Neural progenitor cell (in vitro differentiated cells): ENCODE data around the gene CEP57L1. TPM values are rescaled to one million over a fixed set of nuclear protein-coding genes. Genes with fewer than 3 reads are reported as not detected.

Experiments
- DNase-seq: peaks from one replicate; pipeline ENCODE4 v3.0.0-alpha.2; 2016; ENCODE audit warnings: low spot score
- H2AFZ ChIP-seq: fragments of 200-600 bp; sonication (generic); replicated peaks from 2 replicates; pipeline ENCODE4 v1.6.1; 2016; ENCODE audit warnings: antibody characterized with exemption
- H3F3A ChIP-seq: fragments of 200-600 bp; sonication (generic); 2 replicates; pipeline ENCODE4 v1.6.1; 2016; ENCODE audit warnings: antibody characterized with exemption, low read depth
- H3K27ac ChIP-seq: fragments of 200-600 bp; sonication (generic); 2 replicates; pipeline ENCODE4 v1.5.1; 2016; ENCODE audit warnings: mild to moderate bottlenecking
- H3K27me3 ChIP-seq: fragments of 200-600 bp; sonication (generic); 2 replicates; pipeline ENCODE4 v1.6.1; 2016; ENCODE audit warnings: mild to moderate bottlenecking, moderate library complexity
- H3K36me3 ChIP-seq: fragments of 200-600 bp; sonication (generic); 2 replicates; pipeline ENCODE4 v1.5.1; 2016
- H3K4me1 ChIP-seq: fragments of 200-600 bp; sonication (generic); 2 replicates; pipeline ENCODE4 v1.6.1; 2016; ENCODE audit warnings: mixed run types
- H3K4me2 ChIP-seq: fragments of 200-600 bp; sonication (generic); 2 replicates; pipeline ENCODE4 v1.6.1; 2016
- H3K4me3 ChIP-seq: fragments of 200-600 bp; sonication (generic); 2 replicates; pipeline ENCODE4 v1.5.1; 2016
- H3K79me2 ChIP-seq: fragments of 200-600 bp; sonication (generic); 2 replicates; pipeline ENCODE4 v1.6.1; 2016; ENCODE audit warnings: low read depth
- H3K9ac ChIP-seq: fragments of 200-600 bp; sonication (generic); 2 replicates; pipeline ENCODE4 v1.6.1; 2016
- H3K9me3 ChIP-seq: fragments of 200-600 bp; sonication (generic); 2 replicates; pipeline ENCODE4 v1.5.1; 2016; ENCODE audit warnings: low read depth
- H4K20me1 ChIP-seq: fragments of 200-600 bp; sonication (generic); 2 replicates; pipeline ENCODE4 v1.6.1; 2016; ENCODE audit warnings: low read depth
- H3K27ac Mint-ChIP-seq: 3 replicates; pipeline ENCODE4 v1.8.0; 2021; ENCODE audit warnings: mixed read lengths
- H3K27me3 Mint-ChIP-seq: 2 replicates; pipeline ENCODE4 v1.8.0; 2022; ENCODE audit warnings: low read depth, mild to moderate bottlenecking, inconsistent platforms, moderate library complexity, mixed read lengths; ENCODE audit not compliant: insufficient read depth
- H3K36me3 Mint-ChIP-seq: 3 replicates; pipeline ENCODE4 v1.8.0; 2021; ENCODE audit warnings: mixed read lengths
- H3K4me1 Mint-ChIP-seq: 3 replicates; pipeline ENCODE4 v1.8.0; 2021; ENCODE audit warnings: mixed read lengths
- H3K4me3 Mint-ChIP-seq: 3 replicates; pipeline ENCODE4 v1.8.0; 2021; ENCODE audit warnings: mild to moderate bottlenecking, moderate library complexity, mixed read lengths
- H3K9me3 Mint-ChIP-seq: 3 replicates; pipeline ENCODE4 v1.8.0; 2020; ENCODE audit warnings: mixed read lengths
- EZH2 ChIP-seq: fragments of 200-600 bp; sonication (generic); IDR thresholded peaks from 2 replicates; pipeline ENCODE4 v1.6.1; 2017; ENCODE audit warnings: antibody characterized with exemption, mild to moderate bottlenecking, moderate library complexity
- EZH2phosphoT487 ChIP-seq: fragments of 200-600 bp; sonication (generic); IDR thresholded peaks from 2 replicates; pipeline ENCODE4 v1.6.1; 2017; ENCODE audit warnings: antibody characterized with exemption
- total RNA-seq: library from RNA; depleted of rRNA; stranded (reverse); fragments of >200 nt; gene quantifications from 2 replicates; pipeline ENCODE4 v1.2.3, GENCODE V29; 2015; ENCODE audit warnings: low replicate concordance
- TF ChIP-seq, protein P1 (sequence below): fragments of 200-600 bp; sonication (generic); IDR thresholded peaks from 2 replicates; pipeline ENCODE4 v1.5.1; 2017; ENCODE audit warnings: antibody characterized with exemption, mild to moderate bottlenecking

The CEP57L1 gene
- total RNA-seq: 34.6 and 68.0 TPM in 2 replicates

- H3K4me1 Mint-ChIP-seq: peaks cover 39% of the 10 kb centered on the region
Observed at GRCh38 chr6:109095036-109095834, at the start of gene CEP57L1. CEP57L1 (plus strand) TSS chr6:109095507; CDS start chr6:109145222, 49,715 bp downstream.

DNA sequence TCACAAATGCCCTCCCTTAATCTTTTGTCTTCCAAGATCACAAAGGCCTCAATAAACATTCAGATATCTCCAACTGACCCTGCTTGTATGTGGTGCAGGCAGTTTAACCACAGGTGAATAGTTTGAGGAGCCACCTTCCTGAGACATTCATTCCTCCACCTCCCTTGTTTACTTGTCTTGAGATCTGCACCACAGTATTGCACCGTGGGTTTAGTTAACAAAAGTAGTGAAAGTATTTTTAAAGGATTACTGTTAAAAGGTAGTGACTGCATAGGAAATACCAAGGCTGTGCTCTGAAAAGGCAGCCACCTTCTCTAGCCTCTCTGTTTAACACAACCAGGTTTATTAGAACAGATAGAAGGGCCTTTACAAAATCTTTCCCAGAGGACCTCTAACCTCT lies 47.1 kb upstream of the CEP57L1 start:
- Histone ChIP-seq H3K36me3 (no peaks in the 10 kb centered on the region), H3K9me3 (no peaks in the 10 kb centered on the region), H3K4me1 (peaks cover 19% of the 10 kb centered on the region), H3K79me2 (no peaks in the 10 kb centered on the region), H3F3A (peaks cover 5% of the 10 kb centered on the region), H4K20me1 (no peaks in the 10 kb centered on the region), H3K4me2 (no peak overlapping the region), H2AFZ (no peak overlapping the region), H3K9ac (no peak overlapping the region), H3K27ac (no peak overlapping the region), H3K4me3 (no peak overlapping the region), H3K27me3 (no peaks in the 10 kb centered on the region)
- Mint-ChIP-seq H3K27ac (no peak overlapping the region), H3K9me3 (peaks cover 24% of the 10 kb centered on the region), H3K4me1 (peaks cover 17% of the 10 kb centered on the region), H3K36me3 (peaks cover 4% of the 10 kb centered on the region), H3K27me3 (no peaks in the 10 kb centered on the region), H3K4me3 (no peak overlapping the region)
- no peak for TF ChIP-seq EZH2
- TF ChIP-seq EZH2phosphoT487: no peak
- TF ChIP-seq, protein P1, sequence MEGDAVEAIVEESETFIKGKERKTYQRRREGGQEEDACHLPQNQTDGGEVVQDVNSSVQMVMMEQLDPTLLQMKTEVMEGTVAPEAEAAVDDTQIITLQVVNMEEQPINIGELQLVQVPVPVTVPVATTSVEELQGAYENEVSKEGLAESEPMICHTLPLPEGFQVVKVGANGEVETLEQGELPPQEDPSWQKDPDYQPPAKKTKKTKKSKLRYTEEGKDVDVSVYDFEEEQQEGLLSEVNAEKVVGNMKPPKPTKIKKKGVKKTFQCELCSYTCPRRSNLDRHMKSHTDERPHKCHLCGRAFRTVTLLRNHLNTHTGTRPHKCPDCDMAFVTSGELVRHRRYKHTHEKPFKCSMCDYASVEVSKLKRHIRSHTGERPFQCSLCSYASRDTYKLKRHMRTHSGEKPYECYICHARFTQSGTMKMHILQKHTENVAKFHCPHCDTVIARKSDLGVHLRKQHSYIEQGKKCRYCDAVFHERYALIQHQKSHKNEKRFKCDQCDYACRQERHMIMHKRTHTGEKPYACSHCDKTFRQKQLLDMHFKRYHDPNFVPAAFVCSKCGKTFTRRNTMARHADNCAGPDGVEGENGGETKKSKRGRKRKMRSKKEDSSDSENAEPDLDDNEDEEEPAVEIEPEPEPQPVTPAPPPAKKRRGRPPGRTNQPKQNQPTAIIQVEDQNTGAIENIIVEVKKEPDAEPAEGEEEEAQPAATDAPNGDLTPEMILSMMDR: no peak
- no peak for DNase-seq

More at GRCh38 chr6:109095036-109095834, at the start of gene CEP57L1:
- H3K27ac ChIP-seq: peak within 1 kb of the TSS; percentile 95
- H3K4me2 ChIP-seq: peak within 1 kb of the TSS; percentile 78
- no peaks in the 10 kb centered on the region for H3K9me3 Mint-ChIP-seq
- no peaks in the 10 kb centered on the region for H3K27me3 ChIP-seq
- H3K9me3 ChIP-seq: no peaks in the 10 kb centered on the region
- no peak for TF ChIP-seq EZH2phosphoT487
- TF ChIP-seq, protein P1: peak; percentile 31
- no peak for TF ChIP-seq EZH2
- H3K27me3 Mint-ChIP-seq: peaks cover 3% of the 10 kb centered on the region
- H3K9ac ChIP-seq: peak within 1 kb of the TSS; percentile 59
- H3K4me1 ChIP-seq: peaks cover 27% of the 10 kb centered on the region
- DNase-seq: peak; percentile 100
- H3K27ac Mint-ChIP-seq: peak within 1 kb of the TSS; percentile 95
- peaks cover 48% of the 10 kb centered on the region for H3K79me2 ChIP-seq
- H4K20me1 ChIP-seq: peaks cover 14% of the 10 kb centered on the region
- H3K4me3 ChIP-seq: peak within 1 kb of the TSS; percentile 84
- H3K36me3 Mint-ChIP-seq: peaks cover 8% of the 10 kb centered on the region
- H3K36me3 ChIP-seq: no peaks in the 10 kb centered on the region
- peaks cover 29% of the 10 kb centered on the region for H3F3A ChIP-seq
- H3K4me3 Mint-ChIP-seq: peak within 1 kb of the TSS; percentile 94
- H2AFZ ChIP-seq: peak within 1 kb of the TSS; percentile 98

- Histone ChIP-seq H3K4me2 (no peak overlapping the region), H3K36me3 (no peaks in the 10 kb centered on the region), H3K9ac (no peak overlapping the region), H3K4me1 (peaks cover 25% of the 10 kb centered on the region), H3K79me2 (no peaks in the 10 kb centered on the region), H3F3A (peaks cover 5% of the 10 kb centered on the region), H3K9me3 (no peaks in the 10 kb centered on the region), H3K4me3 (no peak overlapping the region), H2AFZ (no peak overlapping the region), H3K27ac (no peak overlapping the region), H4K20me1 (no peaks in the 10 kb centered on the region), H3K27me3 (no peaks in the 10 kb centered on the region)
- no peaks in the 10 kb centered on the region for H3K27me3 Mint-ChIP-seq
- H3K27ac Mint-ChIP-seq: no peak overlapping the region
- H3K36me3 Mint-ChIP-seq: peaks cover 3% of the 10 kb centered on the region
- no peak for DNase-seq
- H3K4me3 Mint-ChIP-seq: no peak overlapping the region
- H3K9me3 Mint-ChIP-seq: peaks cover 18% of the 10 kb centered on the region
- no peak for TF ChIP-seq EZH2phosphoT487
- TF ChIP-seq EZH2: no peak
- TF ChIP-seq, protein P1: no peak
- peaks cover 23% of the 10 kb centered on the region for H3K4me1 Mint-ChIP-seq
Observed at GRCh38 chr6:109048670-109049415, 46.5 kb upstream of the CEP57L1 start.
